ENCODE data around the gene HDC.

DNA sequence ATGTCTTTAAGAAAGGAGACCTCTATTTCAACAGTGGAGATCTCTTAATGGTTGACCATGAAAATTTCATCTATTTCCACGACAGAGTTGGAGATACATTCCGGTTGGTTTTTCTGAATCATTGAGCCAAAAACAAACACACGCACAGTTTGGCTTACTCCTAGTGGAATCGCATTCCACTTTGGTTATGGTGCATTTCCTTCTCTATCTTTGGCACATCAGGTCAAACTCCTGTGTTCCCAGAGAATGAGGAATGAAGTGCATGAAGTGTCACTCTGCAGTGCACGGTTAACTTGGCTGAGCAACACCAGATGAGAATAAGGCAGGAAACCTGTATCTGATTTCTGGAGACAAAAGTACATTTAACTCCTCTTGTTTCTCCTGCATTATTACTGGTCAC is 38.5 kb downstream of the HDC start:
- TF ChIP-seq, protein P1, sequence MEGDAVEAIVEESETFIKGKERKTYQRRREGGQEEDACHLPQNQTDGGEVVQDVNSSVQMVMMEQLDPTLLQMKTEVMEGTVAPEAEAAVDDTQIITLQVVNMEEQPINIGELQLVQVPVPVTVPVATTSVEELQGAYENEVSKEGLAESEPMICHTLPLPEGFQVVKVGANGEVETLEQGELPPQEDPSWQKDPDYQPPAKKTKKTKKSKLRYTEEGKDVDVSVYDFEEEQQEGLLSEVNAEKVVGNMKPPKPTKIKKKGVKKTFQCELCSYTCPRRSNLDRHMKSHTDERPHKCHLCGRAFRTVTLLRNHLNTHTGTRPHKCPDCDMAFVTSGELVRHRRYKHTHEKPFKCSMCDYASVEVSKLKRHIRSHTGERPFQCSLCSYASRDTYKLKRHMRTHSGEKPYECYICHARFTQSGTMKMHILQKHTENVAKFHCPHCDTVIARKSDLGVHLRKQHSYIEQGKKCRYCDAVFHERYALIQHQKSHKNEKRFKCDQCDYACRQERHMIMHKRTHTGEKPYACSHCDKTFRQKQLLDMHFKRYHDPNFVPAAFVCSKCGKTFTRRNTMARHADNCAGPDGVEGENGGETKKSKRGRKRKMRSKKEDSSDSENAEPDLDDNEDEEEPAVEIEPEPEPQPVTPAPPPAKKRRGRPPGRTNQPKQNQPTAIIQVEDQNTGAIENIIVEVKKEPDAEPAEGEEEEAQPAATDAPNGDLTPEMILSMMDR (IDR thresholded peaks at IDR 0.05): no peak
- no peak for TF ChIP-seq POLR2A (IDR thresholded peaks at IDR 0.05)

Data from adrenal gland (tissue), 5 donors.